GM23248 (cell line): Measurements from ENCODE around the gene SLC22A14. TPM values are rescaled to one million over a fixed set of nuclear protein-coding genes. Genes with fewer than 3 reads are reported as not detected.

ENCODE experiments used
- DNase-seq: peaks from one replicate; pipeline ENCODE4 v3.0.0-alpha.2; 2015
- H2AFZ ChIP-seq: fragments of 200-600 bp; sonication (generic); 2 replicates; pipeline ENCODE4 v1.6.1; 2016; ENCODE audit warnings: antibody characterized with exemption
- H3F3A ChIP-seq: fragments of 200-600 bp; sonication (generic); 2 replicates; pipeline ENCODE4 v1.6.1; 2016; ENCODE audit warnings: mild to moderate bottlenecking, antibody characterized with exemption, mixed run types; ENCODE audit not compliant: insufficient read depth
- H3K27ac ChIP-seq: fragments of 200-600 bp; sonication (generic); 2 replicates; pipeline ENCODE4 v1.5.1; 2016; ENCODE audit warnings: mild to moderate bottlenecking
- H3K27me3 ChIP-seq: fragments of 200-600 bp; sonication (generic); replicated peaks from 2 replicates; pipeline ENCODE4 v1.6.1; 2016; ENCODE audit warnings: mild to moderate bottlenecking; ENCODE audit not compliant: insufficient read depth
- H3K36me3 ChIP-seq: fragments of 200-600 bp; sonication (generic); 2 replicates; pipeline ENCODE4 v1.6.1; 2016; ENCODE audit warnings: low read depth, mild to moderate bottlenecking
- H3K4me1 ChIP-seq: fragments of 200-600 bp; sonication (generic); 2 replicates; pipeline ENCODE4 v1.6.1; 2016; ENCODE audit warnings: mild to moderate bottlenecking; ENCODE audit not compliant: insufficient read depth
- H3K4me2 ChIP-seq: fragments of 200-600 bp; sonication (generic); one replicate; pipeline ENCODE4 v1.6.1; 2016; ENCODE audit warnings: mild to moderate bottlenecking; ENCODE audit not compliant: unreplicated experiment
- H3K4me3 ChIP-seq: fragments of 200-600 bp; sonication (generic); 2 replicates; pipeline ENCODE4 v1.5.1; 2016; ENCODE audit warnings: mild to moderate bottlenecking
- H3K79me2 ChIP-seq: fragments of 200-600 bp; sonication (generic); 2 replicates; pipeline ENCODE4 v1.6.1; 2016; ENCODE audit warnings: mild to moderate bottlenecking; ENCODE audit not compliant: insufficient read depth
- H3K9ac ChIP-seq: fragments of 200-600 bp; sonication (generic); 2 replicates; pipeline ENCODE4 v1.6.1; 2016; ENCODE audit warnings: mild to moderate bottlenecking
- H3K9me2 ChIP-seq: fragments of 200-600 bp; sonication (generic); 2 replicates; pipeline ENCODE4 v1.6.1; 2016; ENCODE audit warnings: mixed run types, mild to moderate bottlenecking, moderate library complexity; ENCODE audit not compliant: insufficient read depth
- H3K9me3 ChIP-seq: fragments of 200-600 bp; sonication (generic); one replicate; pipeline ENCODE4 v1.6.1; 2017; ENCODE audit warnings: low read depth
- H4K20me1 ChIP-seq: fragments of 200-600 bp; sonication (generic); 2 replicates; pipeline ENCODE4 v1.6.0; 2016; ENCODE audit not compliant: insufficient read depth
- EZH2 ChIP-seq: fragments of 200-600 bp; sonication (generic); IDR thresholded peaks from 2 replicates; pipeline ENCODE4 v1.6.1; 2018; ENCODE audit warnings: antibody characterized with exemption, mild to moderate bottlenecking; ENCODE audit not compliant: insufficient read depth, poor library complexity, severe bottlenecking
- EZH2phosphoT487 ChIP-seq: fragments of 200-600 bp; sonication (generic); IDR thresholded peaks from 2 replicates; pipeline ENCODE4 v1.6.1; 2018; ENCODE audit warnings: antibody characterized with exemption, moderate library complexity, mild to moderate bottlenecking, low read depth; ENCODE audit not compliant: insufficient read depth
- WGBS, 2 experiments: methylation state at CpG; one replicate each; pipeline ENCODE4 v1.1.6; 2015 to 2017; ENCODE audit warnings: low lambda C conversion rate in 2 of 2, low coverage in 1 of 2; ENCODE audit errors: missing lambda C conversion rate in 2 of 2; 5-methylcytosine and 5-hydroxymethylcytosine counted together
- in situ Hi-C: fragments of 300-500 bp; cut with MboI; formaldehyde crosslinking; loops from 2 replicates; pipeline ENCODE4 v1.15.0; 2020
- polyA plus RNA-seq: library from polyadenylated mRNA; unstranded; fragments of >200 nt; fragmentation: Nextera tagmentation; extraction: Ambion mirVana; gene quantifications from 2 replicates; pipeline ENCODE4 v1.2.1, GENCODE V29; 2016
- total RNA-seq: library from RNA; depleted of rRNA; stranded (reverse); fragments of >200 nt; shearing (Covaris generic); gene quantifications from 2 replicates; pipeline ENCODE4 v1.2.3, GENCODE V29; 2014

Gene SLC22A14
- total and polyA plus RNA-seq, 2 experiments from 2014 or later = 0.08 TPM; not detected in 1

DNA sequence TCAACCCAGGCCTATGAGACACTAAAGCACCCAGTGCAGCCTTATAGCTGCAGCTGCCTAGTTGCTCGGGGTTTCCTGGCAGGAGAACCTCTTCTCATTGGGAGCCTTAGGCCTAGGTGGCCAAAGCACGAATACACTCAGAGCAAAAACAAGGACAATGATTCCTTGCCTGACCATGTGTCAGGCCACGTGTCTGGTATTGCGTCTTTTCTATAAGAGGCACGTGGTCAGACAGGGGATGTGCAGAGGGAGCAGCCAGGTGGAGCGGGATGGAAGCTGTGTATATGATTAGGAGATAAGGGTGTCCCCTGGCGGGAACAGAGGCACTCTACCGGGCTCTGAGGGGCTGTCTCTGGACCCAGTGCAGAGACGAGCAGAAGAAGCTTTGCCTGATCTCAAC is 26.4 kb downstream of the SLC22A14 start:
- no peak overlapping the region for H2AFZ ChIP-seq
- H3K9me2 ChIP-seq = no peaks in the 10 kb centered on the region
- TF ChIP-seq EZH2 (no peak), EZH2phosphoT487 (no peak)
- no peak for DNase-seq
- 79 to 86% methylated on average over 9 of the region's 9 CpGs for WGBS, 2 experiments
- H3K79me2 ChIP-seq = no peaks in the 10 kb centered on the region
- H3K9me3 ChIP-seq = no peaks in the 10 kb centered on the region
- no peak overlapping the region for H3K4me2 ChIP-seq
- no peaks in the 10 kb centered on the region for H3K36me3 ChIP-seq
- H3F3A ChIP-seq = no peaks in the 10 kb centered on the region
- no peaks in the 10 kb centered on the region for H3K4me1 ChIP-seq
- H3K4me3 ChIP-seq = no peak overlapping the region
- no peaks in the 10 kb centered on the region for H3K27me3 ChIP-seq
- in situ Hi-C loops = no loop called here
- H4K20me1 ChIP-seq = no peaks in the 10 kb centered on the region
- no peak overlapping the region for H3K27ac ChIP-seq
- H3K9ac ChIP-seq = no peak overlapping the region

DNA sequence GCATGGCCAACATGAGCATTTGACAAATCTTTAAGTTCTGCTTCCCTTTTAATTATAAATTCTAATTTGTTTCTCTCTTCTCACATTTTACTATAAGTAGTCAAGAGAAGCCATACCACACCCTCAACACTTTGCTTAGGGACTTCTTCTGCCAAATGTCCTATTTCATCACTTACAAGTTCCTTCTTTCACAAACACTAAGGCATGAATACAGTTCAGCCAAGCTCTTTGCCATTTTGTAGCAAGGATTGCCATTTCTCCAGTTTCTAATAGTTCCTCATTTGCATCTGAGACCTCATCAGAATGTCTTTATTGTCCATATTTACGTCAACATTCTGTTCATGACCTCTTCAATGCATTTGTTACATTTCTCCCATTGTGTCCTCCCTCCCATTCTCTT is 29.4 kb downstream of the SLC22A14 start:
- Histone ChIP-seq H2AFZ (no peak overlapping the region), H3K27ac (no peak overlapping the region), H3K9me3 (no peaks in the 10 kb centered on the region), H3K4me1 (no peaks in the 10 kb centered on the region), H3K4me3 (no peak overlapping the region), H4K20me1 (no peaks in the 10 kb centered on the region), H3K36me3 (no peaks in the 10 kb centered on the region), H3K4me2 (no peak overlapping the region), H3K9me2 (no peaks in the 10 kb centered on the region), H3K27me3 (no peaks in the 10 kb centered on the region), H3K9ac (no peak overlapping the region), H3K79me2 (no peaks in the 10 kb centered on the region), H3F3A (no peaks in the 10 kb centered on the region)
- WGBS, 2 experiments = 74 to 79% methylated on average over 1 of the region's 1 CpG
- DNase-seq = no peak
- in situ Hi-C loops = no loop called here
- TF ChIP-seq EZH2phosphoT487 (no peak), EZH2 (no peak)

DNA sequence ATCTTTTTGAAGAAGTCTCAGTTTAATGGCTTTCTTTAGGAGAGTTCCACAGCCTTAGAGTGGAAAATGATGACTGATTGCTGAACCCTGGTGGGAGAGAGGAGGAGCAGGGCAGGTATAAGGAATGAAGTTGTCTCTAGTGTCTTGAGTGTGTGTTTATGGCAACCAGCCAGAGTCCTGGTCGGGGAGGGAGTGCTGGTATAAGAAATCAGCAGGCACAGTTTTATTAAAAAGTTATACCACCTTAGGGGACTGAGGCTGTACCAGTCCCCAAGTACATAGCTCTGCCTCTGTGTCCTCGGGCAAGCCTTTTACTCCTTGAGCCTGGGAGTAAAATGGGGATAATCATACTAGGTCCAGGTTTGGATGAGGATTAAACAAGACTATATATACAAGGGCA is 29.8 kb downstream of the SLC22A14 start:
- in situ Hi-C loops = no loop called here

DNA sequence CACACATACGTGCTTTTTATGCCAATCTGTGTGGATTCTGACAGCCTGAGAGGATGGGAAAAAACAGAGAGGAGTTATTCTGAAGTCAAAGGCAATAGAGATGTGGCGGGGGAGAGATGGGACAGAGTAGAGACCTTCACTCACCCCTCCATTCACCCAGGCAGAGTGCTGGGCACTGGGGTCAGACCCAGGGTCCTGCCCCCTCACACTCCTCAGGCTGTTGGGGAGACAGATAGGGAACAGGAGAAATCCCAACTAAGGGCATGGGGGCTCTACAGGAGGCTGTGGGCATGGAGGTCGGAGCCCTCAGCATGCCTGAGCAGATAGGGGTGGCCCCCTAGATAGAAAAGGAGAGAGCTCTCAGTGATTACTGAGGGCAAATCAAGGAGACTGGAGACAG is 30.3 kb downstream of the SLC22A14 start:
- in situ Hi-C loops = no loop called here
- 81 to 86% methylated on average over 3 of the region's 3 CpGs for WGBS, 2 experiments
- H3K36me3 ChIP-seq = no peaks in the 10 kb centered on the region
- H3K4me3 ChIP-seq = no peak overlapping the region
- H3F3A ChIP-seq = no peaks in the 10 kb centered on the region
- H3K79me2 ChIP-seq = no peaks in the 10 kb centered on the region
- no peak overlapping the region for H3K4me2 ChIP-seq
- no peaks in the 10 kb centered on the region for H3K9me2 ChIP-seq
- no peak for DNase-seq
- H3K9ac ChIP-seq = no peak overlapping the region
- no peaks in the 10 kb centered on the region for H3K27me3 ChIP-seq
- no peaks in the 10 kb centered on the region for H4K20me1 ChIP-seq
- no peak overlapping the region for H2AFZ ChIP-seq
- no peaks in the 10 kb centered on the region for H3K9me3 ChIP-seq
- no peaks in the 10 kb centered on the region for H3K4me1 ChIP-seq
- TF ChIP-seq EZH2 (no peak), EZH2phosphoT487 (no peak)
- no peak overlapping the region for H3K27ac ChIP-seq

More for the DNA sequence above, 29.8 kb downstream of the SLC22A14 start:
- H2AFZ ChIP-seq = no peak overlapping the region
- no peak overlapping the region for H3K9ac ChIP-seq
- H3K4me3 ChIP-seq = no peak overlapping the region
- TF ChIP-seq EZH2 (no peak), EZH2phosphoT487 (no peak)
- H4K20me1 ChIP-seq = no peaks in the 10 kb centered on the region
- 46 to 55% methylated on average over 2 of the region's 2 CpGs for WGBS, 2 experiments
- no peak for DNase-seq
- H3K79me2 ChIP-seq = no peaks in the 10 kb centered on the region
- no peaks in the 10 kb centered on the region for H3K36me3 ChIP-seq
- H3K4me1 ChIP-seq = no peaks in the 10 kb centered on the region
- H3K4me2 ChIP-seq = no peak overlapping the region
- H3K9me3 ChIP-seq = no peaks in the 10 kb centered on the region
- no peaks in the 10 kb centered on the region for H3K27me3 ChIP-seq
- no peaks in the 10 kb centered on the region for H3K9me2 ChIP-seq
- H3K27ac ChIP-seq = no peak overlapping the region
- no peaks in the 10 kb centered on the region for H3F3A ChIP-seq

- no peaks in the 10 kb centered on the region for H3K79me2 ChIP-seq
- WGBS, 2 experiments = 95% methylated on average over 5 of the region's 5 CpGs
- no peak overlapping the region for H3K27ac ChIP-seq
- H3K9ac ChIP-seq = no peak overlapping the region
- H3K27me3 ChIP-seq = no peaks in the 10 kb centered on the region
- no peaks in the 10 kb centered on the region for H3F3A ChIP-seq
- TF ChIP-seq EZH2phosphoT487 (no peak), EZH2 (no peak)
- no peaks in the 10 kb centered on the region for H3K36me3 ChIP-seq
- H3K4me3 ChIP-seq = no peak overlapping the region
- DNase-seq = no peak
- in situ Hi-C loops = no loop called here
- H3K9me2 ChIP-seq = no peaks in the 10 kb centered on the region
- H4K20me1 ChIP-seq = no peaks in the 10 kb centered on the region
- no peaks in the 10 kb centered on the region for H3K9me3 ChIP-seq
- H3K4me2 ChIP-seq = no peak overlapping the region
- H3K4me1 ChIP-seq = no peaks in the 10 kb centered on the region
- no peak overlapping the region for H2AFZ ChIP-seq
These were observed 31.2 kb downstream of the SLC22A14 start for GRCh38 chr3:38313263-38313662.
